NB4 (cell line): Measurements from ENCODE around the gene IL17RB.

Experiments
- DNase-seq: peaks from one replicate; pipeline ENCODE4 v3.0.0; 2010; ENCODE audit warnings: low read depth
- H3K4me3 ChIP-seq: one replicate; pipeline ENCODE4 v1.5.1; 2011; ENCODE audit warnings: mild to moderate bottlenecking, low read depth, low read length, moderate library complexity
- CTCF ChIP-seq: IDR thresholded peaks from one replicate; pipeline ENCODE4 v1.5.1; 2012; ENCODE audit warnings: low read depth, low read length
- MAX ChIP-seq: IDR thresholded peaks from 2 replicates; pipeline ENCODE4 v1.6.1; 2011; ENCODE audit warnings: low read depth, low read length
- MYC ChIP-seq: IDR thresholded peaks from 2 replicates; pipeline ENCODE4 v1.6.1; 2011; ENCODE audit warnings: low read depth, low read length
- POLR2A ChIP-seq: IDR thresholded peaks from 2 replicates; pipeline ENCODE4 v1.6.1; 2011; ENCODE audit warnings: mild to moderate bottlenecking; ENCODE audit not compliant: insufficient read length; ENCODE audit errors: extremely low read depth

IL17RB gene

GRCh38 chr3:53802256-53802880 lies 44.0 kb upstream of the IL17RB start:
- TF ChIP-seq POLR2A (no peak), CTCF (no peak), MAX (no peak), MYC (no peak)
- no peak for DNase-seq
- no peak overlapping the region for H3K4me3 ChIP-seq

GRCh38 chr3:53803124-53803815 lies 43.1 kb upstream of the IL17RB start:
- H3K4me3 ChIP-seq = no peak overlapping the region
- TF ChIP-seq POLR2A = no peak
- no peak for TF ChIP-seq MAX
- no peak for TF ChIP-seq MYC
- DNase-seq = no peak

- no peak for DNase-seq
- H3K4me3 ChIP-seq = no peak overlapping the region
- no peak for TF ChIP-seq CTCF
- TF ChIP-seq MYC = no peak
- TF ChIP-seq POLR2A = no peak
- TF ChIP-seq MAX = no peak
Measured at GRCh38 chr3:53803816-53804695, 42.3 kb upstream of the IL17RB start.

- TF ChIP-seq POLR2A (no peak), MAX (no peak), MYC (no peak), CTCF (no peak)
- H3K4me3 ChIP-seq = no peak overlapping the region
- DNase-seq = no peak
Measured at GRCh38 chr3:53804697-53805462, 41.5 kb upstream of the IL17RB start.

- H3K4me3 ChIP-seq = no peak overlapping the region
- no peak for DNase-seq
- TF ChIP-seq POLR2A = no peak
- no peak for TF ChIP-seq MYC
- no peak for TF ChIP-seq MAX
- TF ChIP-seq CTCF = no peak
Measured at GRCh38 chr3:53805463-53806159, 40.8 kb upstream of the IL17RB start.
